GM10847 (cell line): ENCODE results near the gene CDK3.

Experiments used
- POLR2A ChIP-seq: IDR thresholded peaks from 2 replicates; pipeline ENCODE4 v1.6.1; 2011; ENCODE audit not compliant: insufficient read length; ENCODE audit errors: extremely low read depth

Gene CDK3

DNA sequence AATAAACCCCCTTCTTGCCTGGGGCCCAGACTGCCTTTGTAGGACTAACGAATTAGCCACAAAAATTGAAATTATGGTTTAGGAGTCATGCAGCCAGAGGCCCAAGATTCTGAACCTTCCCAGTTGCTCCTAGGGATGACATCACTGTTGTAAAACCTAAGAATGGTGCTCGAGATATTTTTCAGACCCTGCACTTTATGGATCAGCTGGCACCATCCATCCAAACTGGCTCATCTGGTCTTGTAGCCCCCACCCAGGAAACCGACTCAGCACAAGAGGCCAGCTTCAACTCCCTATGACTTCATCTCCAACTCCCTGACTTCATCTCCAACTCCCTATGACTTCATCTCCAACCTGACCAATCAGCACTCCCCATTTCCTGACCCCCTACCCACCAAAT is 37.4 kb downstream of the CDK3 start:
- no peak for TF ChIP-seq POLR2A

DNA sequence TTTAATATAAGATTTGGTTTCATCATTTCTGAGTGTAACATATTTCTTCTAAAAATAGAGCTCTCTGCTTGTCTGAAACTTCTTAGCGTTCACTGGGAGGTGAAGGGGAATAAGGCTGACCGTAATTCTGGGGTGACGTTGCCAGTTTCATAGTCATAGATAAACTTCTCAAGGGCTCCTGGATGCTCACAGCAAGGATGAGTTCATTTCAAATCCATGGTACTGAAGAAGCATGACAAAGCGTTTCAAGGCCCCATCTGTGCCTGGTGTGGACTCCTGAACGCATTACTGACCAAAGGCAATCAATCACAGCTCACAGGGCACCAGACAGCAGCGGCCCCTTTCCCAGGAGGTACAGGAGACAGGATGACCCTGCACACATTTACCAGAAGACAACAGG is 38.5 kb downstream of the CDK3 start:
- TF ChIP-seq POLR2A, result no peak

DNA sequence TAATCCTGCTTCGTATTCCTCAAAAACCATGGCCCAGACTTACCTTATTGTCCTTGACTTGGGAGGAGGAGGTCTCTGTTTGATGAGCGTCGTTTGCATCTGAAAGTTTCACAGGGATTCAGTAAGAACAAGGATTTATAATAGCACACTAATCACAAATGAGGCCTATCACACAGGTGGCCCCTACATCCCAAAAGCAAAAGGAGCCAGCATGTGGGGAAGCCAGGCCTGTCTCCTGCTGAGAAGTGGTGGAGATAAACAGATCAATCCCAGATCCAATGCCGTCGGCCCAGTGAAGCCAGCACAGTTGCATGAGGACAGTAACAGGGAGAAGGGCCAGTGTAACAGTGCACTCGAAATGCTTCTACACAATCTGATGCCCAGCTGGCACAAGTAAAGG is 39.7 kb downstream of the CDK3 start:
- no peak for TF ChIP-seq POLR2A

DNA sequence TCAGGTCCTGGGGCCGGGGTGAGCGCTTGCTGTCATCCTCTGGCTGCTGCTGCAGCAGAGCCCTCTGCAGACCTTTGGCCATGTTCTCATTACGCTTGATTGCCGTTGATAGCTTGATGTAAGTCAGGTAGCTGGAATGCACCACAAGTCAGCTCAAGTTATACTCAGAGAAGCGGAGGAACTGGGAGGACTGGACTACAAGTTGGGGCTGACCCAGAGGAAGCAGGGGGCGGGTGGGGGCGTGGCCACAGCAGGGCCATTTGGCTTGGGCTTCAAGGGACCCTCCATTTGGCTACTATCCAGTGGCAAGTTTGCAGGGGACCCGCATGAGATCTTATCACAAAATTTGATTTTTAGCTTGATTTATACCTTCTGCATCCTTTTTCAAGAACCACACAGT is 45.4 kb downstream of the CDK3 start:
- no peak for TF ChIP-seq POLR2A

DNA sequence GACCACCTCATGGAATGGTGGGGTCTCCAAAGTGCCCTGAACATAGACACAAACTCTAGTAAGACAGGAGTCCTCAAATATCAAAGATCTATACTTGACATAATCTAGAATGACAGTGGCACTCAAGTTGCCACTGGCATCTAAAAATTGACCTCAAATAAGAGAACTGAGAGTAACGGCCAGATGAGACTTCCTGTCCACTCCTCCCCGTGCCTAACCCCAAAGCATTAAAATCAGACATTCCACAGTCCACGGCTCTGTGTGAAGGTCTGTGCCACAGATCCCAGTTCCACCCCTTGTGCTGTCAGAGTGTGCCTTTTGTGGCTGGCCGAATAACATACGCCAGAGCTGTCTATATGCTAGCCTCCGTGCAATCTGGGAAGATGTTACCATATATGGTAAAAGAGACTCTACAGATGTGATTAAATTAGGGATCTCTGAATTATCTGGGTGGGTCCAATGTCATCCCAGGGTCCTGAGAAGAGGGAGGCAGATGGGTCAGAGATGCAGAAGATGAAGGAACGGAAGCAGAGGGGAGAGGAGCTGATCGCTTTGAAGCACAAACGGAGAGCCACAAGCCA is 47.5 kb downstream of the CDK3 start:
- no peak for TF ChIP-seq POLR2A

DNA sequence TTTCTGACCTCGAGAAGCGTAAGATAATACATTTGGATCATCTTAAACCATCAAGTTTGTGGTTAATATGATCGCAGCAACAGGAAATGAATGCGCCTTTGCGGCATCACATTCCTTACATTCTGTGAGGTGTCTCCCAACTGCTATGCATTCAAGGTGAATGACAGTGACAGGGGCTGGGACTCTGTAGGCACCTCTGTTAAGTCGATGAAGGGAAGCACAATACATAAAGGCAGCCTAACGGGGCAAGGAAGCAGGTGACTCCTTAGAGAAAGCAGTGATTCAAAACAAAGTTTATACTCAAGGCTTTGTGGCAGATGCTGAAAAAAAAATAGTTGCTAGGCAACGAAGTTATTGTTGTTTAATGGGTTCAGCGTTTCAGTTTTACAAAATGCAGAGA is 48.1 kb downstream of the CDK3 start:
- no peak for TF ChIP-seq POLR2A

DNA sequence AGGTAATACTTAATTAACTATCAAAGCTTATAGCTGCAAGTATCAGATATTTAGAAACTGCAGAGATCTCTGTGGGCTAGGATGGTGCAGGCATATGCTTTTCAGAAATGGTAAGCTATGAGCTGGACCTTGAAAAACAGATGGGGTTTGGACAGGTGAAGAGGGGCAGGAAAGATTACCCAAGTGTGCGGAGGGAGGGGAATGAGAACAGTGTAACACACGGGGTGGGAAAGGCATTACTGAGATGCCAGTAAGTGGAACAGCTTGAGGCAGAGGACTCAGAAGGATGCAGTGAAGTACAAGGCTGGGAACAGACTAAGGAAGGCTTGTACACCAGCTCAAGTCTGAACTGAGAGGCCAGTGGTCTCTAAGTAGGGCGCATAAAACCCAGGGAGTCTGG is 48.6 kb downstream of the CDK3 start:
- TF ChIP-seq POLR2A, result no peak

DNA sequence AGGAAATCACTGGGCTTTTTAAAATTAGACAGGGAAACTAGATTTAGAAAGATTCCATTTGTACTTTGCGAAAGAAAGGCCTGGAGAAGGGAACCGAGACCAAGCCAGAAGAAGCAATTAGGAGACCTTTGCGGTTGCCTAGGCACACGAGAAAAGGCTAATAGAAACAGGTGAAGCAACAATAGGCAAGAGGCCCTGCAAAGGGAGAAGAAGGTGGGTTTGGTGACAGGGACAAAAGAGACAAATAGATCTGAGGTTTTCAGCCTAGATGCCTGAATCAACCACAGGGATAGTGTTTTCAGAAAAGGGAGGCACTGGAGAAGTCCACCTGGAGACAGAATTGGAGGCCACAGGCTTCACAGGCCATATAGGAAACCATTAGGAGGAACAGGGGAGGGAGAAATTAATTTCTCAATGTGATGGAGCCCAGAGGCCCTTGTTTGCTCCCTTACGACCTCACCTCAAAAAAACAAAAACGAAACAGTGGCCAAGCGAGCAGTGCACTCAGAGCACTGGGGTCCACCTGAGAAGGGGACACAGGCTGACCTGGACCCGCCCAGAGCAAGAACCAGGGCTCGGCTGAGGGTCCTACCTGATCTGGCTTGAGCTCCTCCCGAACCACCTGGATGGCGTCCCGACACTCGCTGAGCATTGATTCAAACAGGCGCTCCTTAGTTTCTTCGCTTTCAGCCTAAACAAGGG is 49.3 kb downstream of the CDK3 start:
- TF ChIP-seq POLR2A, result no peak

DNA sequence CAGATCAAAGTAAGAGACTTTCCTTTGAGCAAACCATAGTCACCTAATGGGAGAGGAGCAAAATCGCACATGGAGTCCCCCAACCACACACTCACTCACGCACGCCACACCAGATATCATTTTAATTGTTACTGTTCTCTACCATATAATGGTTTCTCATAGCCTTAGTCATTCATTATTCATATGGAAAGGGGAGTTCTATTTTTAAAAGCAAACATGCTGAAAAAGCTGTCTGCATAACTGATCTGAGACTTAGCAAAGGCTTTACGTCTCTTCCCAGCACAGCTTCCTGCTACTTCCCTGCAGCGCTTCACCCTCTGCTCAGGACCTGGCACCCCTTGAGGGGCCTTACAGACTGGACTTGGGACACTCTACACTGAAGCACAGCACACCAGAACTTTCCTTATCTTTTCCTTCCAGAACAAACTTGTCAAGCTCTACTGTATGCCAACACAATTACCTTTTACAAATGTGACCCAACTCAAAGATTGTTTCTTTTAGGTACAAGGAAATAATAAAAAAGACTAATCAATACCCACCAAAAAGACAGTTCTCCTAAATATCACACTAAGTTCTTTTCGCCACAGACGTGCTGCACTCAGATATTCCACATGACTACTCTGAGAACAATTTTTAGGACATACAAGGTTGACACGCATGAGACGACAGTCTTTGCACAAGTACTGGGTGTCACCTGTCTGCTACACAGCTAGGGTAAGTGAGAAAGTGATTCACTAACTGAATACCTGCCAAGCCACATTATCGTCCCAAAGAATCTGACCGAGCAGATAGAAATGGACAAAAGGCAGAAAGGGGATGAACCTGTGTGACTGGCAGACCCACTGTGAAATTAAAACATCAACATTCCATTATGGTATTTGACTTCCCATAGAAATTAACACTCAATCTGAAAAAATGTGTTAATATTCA is 50.1 kb downstream of the CDK3 start:
- TF ChIP-seq POLR2A, result no peak

DNA sequence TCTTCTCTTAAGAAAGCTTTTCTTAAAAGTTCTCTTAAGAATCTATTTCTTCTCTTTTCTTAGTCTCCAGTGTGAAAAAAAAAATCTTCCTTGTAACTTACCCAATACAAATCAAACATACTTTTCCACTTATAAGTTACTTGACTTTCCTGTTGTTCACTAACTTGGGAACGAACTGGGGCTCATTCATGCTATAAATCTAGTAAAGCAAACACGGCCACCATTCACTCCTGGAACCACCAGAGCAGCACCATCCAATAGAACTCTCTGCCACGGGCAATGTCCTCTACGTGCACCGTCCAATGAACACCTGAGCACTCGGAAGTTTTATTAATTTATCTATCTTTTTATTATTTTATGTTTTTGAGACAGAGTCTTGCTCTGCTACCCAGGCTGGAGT is 50.9 kb downstream of the CDK3 start:
- TF ChIP-seq POLR2A, result no peak

DNA sequence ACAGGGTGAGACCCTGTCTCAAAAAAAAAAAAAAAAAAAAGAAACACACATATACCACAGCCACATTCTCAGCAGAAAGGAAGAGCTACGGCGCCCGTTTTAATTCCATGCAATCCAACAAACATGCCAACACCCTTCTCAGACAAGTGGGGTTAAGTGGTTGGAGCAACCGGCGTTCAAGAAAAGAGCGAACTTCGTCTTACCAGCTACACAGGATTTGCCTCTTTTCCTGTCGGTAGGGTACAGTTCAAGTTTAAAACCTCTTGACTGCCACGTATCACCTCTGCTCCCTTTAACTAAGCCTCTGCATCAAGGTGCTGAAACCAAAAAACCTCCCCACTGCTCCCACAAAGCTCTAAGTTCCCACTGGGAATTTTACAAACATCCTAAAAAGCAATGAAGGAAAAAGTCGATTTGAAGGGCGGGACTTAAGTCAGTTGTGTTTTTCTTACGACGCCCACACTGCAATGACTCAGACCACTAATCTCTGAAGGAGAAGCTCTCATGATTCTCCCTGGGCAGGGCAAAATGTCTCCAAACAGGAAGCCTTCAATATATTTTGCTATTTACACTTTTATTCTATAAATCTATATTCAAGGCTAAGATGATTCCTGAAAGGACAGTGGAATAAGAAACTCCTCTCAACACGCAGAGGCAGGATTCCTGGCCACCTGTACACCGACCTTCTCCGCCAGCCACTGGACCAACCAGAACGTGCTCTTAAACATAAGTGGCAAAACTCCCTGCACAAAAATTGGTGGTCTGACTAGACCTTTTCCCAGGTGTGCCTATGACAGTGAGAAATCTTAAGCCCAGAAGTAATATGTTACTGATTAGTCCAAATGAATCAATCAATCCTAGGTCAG is 52.8 kb downstream of the CDK3 start:
- no peak for TF ChIP-seq POLR2A

DNA sequence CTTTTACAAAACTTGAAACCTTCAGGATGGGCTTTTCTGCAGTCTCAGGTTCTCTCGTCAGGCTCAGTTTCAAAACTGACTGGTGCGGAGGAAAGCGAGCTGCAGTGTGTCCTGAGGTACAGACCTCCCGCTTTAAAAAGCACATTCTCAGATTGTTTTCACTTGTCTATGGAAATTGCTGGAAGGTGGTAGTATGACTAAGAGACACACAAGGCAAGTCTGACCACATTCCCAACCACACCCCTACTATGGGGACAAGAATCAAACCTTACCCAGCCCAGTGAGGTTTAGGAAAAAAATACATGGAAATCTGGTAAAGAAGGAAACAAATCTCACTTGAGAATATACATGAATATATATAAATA is 53.4 kb downstream of the CDK3 start:
- TF ChIP-seq POLR2A, result no peak
